ENCODE data around the gene NBPF8.
"Not testable (repeated sequence)": the region's sequence is repeated elsewhere in the genome, so short reads cannot be mapped to it uniquely, and the experiment has no call there.

Gene NBPF8

GRCh38 chr1:120414911-120415480 lies at the start of gene NBPF8:
TSS of gene NBPF8 (plus strand) at chr1:120415035. CDS start at chr1:120436523, 21,488 bp downstream.
- DNase-seq (ENCODE audit: low read depth) = not testable (repeated sequence)
- H3K4me3 ChIP-seq (ENCODE audit: low read length) = peak within 1 kb of the TSS; percentile 57

- not testable (repeated sequence) for DNase-seq (ENCODE audit: low read depth); H3K4me3 ChIP-seq (ENCODE audit: low read length)
These were observed 47.1 kb upstream of the NBPF8 start for GRCh38 chr1:120367709-120368108.

GRCh38 chr1:120386651-120387050 lies 28.2 kb upstream of the NBPF8 start:
- DNase-seq (ENCODE audit: low read depth); H3K4me3 ChIP-seq (ENCODE audit: low read length): not testable (repeated sequence)

GRCh38 chr1:120388597-120389126 lies 26.2 kb upstream of the NBPF8 start:
- peak; percentile 9 for TF ChIP-seq CTCF (conservative IDR thresholded peaks at IDR 0.05; ENCODE audit: low read depth, low read length)
- peak; percentile 8 for DNase-seq (ENCODE audit: low read depth)
- not testable (repeated sequence) for H3K4me3 ChIP-seq (ENCODE audit: low read length)

GRCh38 chr1:120391365-120391764 lies 23.5 kb upstream of the NBPF8 start:
- not testable (repeated sequence) for H3K4me3 ChIP-seq (ENCODE audit: low read length); DNase-seq (ENCODE audit: low read depth)

- not testable (repeated sequence) for DNase-seq (ENCODE audit: low read depth); H3K4me3 ChIP-seq (ENCODE audit: low read length)
These were observed 21.3 kb upstream of the NBPF8 start for GRCh38 chr1:120393316-120394232.

- H3K4me3 ChIP-seq (ENCODE audit: low read length); DNase-seq (ENCODE audit: low read depth): not testable (repeated sequence)
These were observed 9.5 kb upstream of the NBPF8 start for GRCh38 chr1:120405348-120405747.

- peak overlapping the region; percentile 39 for H3K4me3 ChIP-seq (ENCODE audit: low read length)
- DNase-seq (ENCODE audit: low read depth) = not testable (repeated sequence)
These were observed 384 bp upstream of the NBPF8 start for GRCh38 chr1:120414451-120414850.

GRCh38 chr1:120415492-120415961 lies 692 bp downstream of the NBPF8 start:
- H3K4me3 ChIP-seq (ENCODE audit: low read length) = peak overlapping the region; percentile 57
- DNase-seq (ENCODE audit: low read depth) = peak; percentile 15

GRCh38 chr1:120425063-120425462 lies 10.2 kb downstream of the NBPF8 start:
- DNase-seq (ENCODE audit: low read depth); H3K4me3 ChIP-seq (ENCODE audit: low read length): not testable (repeated sequence)

- H3K4me3 ChIP-seq (ENCODE audit: low read length); DNase-seq (ENCODE audit: low read depth): not testable (repeated sequence)
These were observed 16.8 kb downstream of the NBPF8 start for GRCh38 chr1:120431626-120432025.

GRCh38 chr1:120433831-120434230 lies 19.0 kb downstream of the NBPF8 start:
- H3K4me3 ChIP-seq (ENCODE audit: low read length); DNase-seq (ENCODE audit: low read depth): not testable (repeated sequence)

- not testable (repeated sequence) for H3K4me3 ChIP-seq (ENCODE audit: low read length); DNase-seq (ENCODE audit: low read depth)
These were observed 34.3 kb downstream of the NBPF8 start for GRCh38 chr1:120449124-120449523.

Data from retinal pigment epithelial cell (primary cell).